ENCODE data around the gene RHOC.
"Not testable (repeated sequence)": the region's sequence is repeated elsewhere in the genome, so short reads cannot be mapped to it uniquely, and the experiment has no call there.

- TF ChIP-seq POLR2A, CTCF (IDR thresholded peaks at IDR 0.05): not testable (repeated sequence)
These were observed 21.5 kb upstream of the RHOC start for GRCh38 chr1:112728306-112728971.

All from Peyer's patch (tissue), 4 donors.